CD4-positive, alpha-beta T cell (primary cell): ENCODE results near the gene PLCD1. TPM values are rescaled to one million over a fixed set of nuclear protein-coding genes. Genes with fewer than 3 reads are reported as not detected.

Source experiments
- ATAC-seq: fragments of 200-7000 bp; cut with Tn5 transposase; one replicate; pipeline ENCODE4 v1.10.0; 2022; ENCODE audit warnings: mild to moderate bottlenecking; ENCODE audit not compliant: poor library complexity
- CTCF ChIA-PET: fragments of 350-600 bp; sonication (Branson Sonifier 250); formaldehyde crosslinking; loops from one replicate; lab custom pipeline; 2021; ENCODE audit warnings: antibody characterized with exemption, inconsistent platforms; lab: Charles Lee
- POLR2A ChIA-PET: fragments of 350-600 bp; sonication (Branson Sonifier 250); formaldehyde crosslinking; loops from one replicate; lab custom pipeline; 2021; ENCODE audit warnings: antibody characterized with exemption, inconsistent platforms; lab: Charles Lee
- DNase-seq, 14 experiments: peaks; one replicate each; pipeline ENCODE4 v3.0.0-alpha.2; 2013 to 2020; ENCODE audit warnings: mixed read lengths in 2 of 14
- H3K27ac ChIP-seq, 2 donors: one replicate each; pipeline versions ENCODE4 v1.5.1 to v1.7.0; 2013; ENCODE audit warnings: low read length in 2 of 2, low read depth in 1 of 2, mild to moderate bottlenecking in 1 of 2
- H3K27me3 ChIP-seq, 2 experiments: 1 replicate in 1 of 2; 2 replicates in 1 of 2; pipeline versions ENCODE4 v1.6.1 to v1.7.0; 2013; ENCODE audit warnings: low read length in 2 of 2, control low read depth in 1 of 2, mild to moderate bottlenecking in 1 of 2, moderate library complexity in 1 of 2; ENCODE audit not compliant: insufficient read depth in 2 of 2, control insufficient read depth in 1 of 2
- H3K36me3 ChIP-seq: one replicate; pipeline ENCODE4 v1.6.1; 2013; ENCODE audit warnings: low read length, control low read depth; ENCODE audit not compliant: insufficient read depth
- H3K4me1 ChIP-seq: one replicate; pipeline ENCODE4 v1.6.1; 2013; ENCODE audit warnings: low read length, control low read depth; ENCODE audit not compliant: insufficient read depth
- H3K4me3 ChIP-seq: one replicate; pipeline ENCODE4 v1.5.1; 2013; ENCODE audit warnings: mild to moderate bottlenecking, low read length, moderate library complexity
- H3K9me3 ChIP-seq, 2 experiments: 1 replicate in 1 of 2; 2 replicates in 1 of 2; pipeline versions ENCODE4 v1.6.1 to v1.7.0; 2013; ENCODE audit warnings: low read length in 2 of 2, mild to moderate bottlenecking in 2 of 2, control low read depth in 1 of 2, moderate library complexity in 1 of 2; ENCODE audit not compliant: control insufficient read depth in 1 of 2, insufficient read depth in 1 of 2
- H3K27ac Mint-ChIP-seq: one replicate; pipeline ENCODE4 v1.8.0; 2020; ENCODE audit warnings: mixed read lengths
- H3K27me3 Mint-ChIP-seq: one replicate; pipeline ENCODE4 v1.8.0; 2021; ENCODE audit warnings: mixed read lengths
- H3K36me3 Mint-ChIP-seq: one replicate; pipeline ENCODE4 v1.8.0; 2021; ENCODE audit warnings: low read depth, mixed read lengths
- H3K4me1 Mint-ChIP-seq: one replicate; pipeline ENCODE4 v1.8.0; 2021; ENCODE audit warnings: low read depth, mixed read lengths
- H3K4me3 Mint-ChIP-seq: one replicate; pipeline ENCODE4 v1.8.0; 2020; ENCODE audit warnings: mild to moderate bottlenecking, mixed read lengths
- H3K9me3 Mint-ChIP-seq: one replicate; pipeline ENCODE4 v1.8.0; 2020; ENCODE audit warnings: mixed read lengths
- intact Hi-C, 2 experiments: fragments of 100-400 bp; cut with DNase I in 1 of 2; cut with micrococcal nuclease in 1 of 2; formaldehyde crosslinking; loops; one replicate each; pipeline versions ENCODE4 v1.15.1 to v1.9.0; 2023 to 2025; cut with DNase I, micrococcal nuclease
- total RNA-seq, 174 experiments: library from RNA in 2 of 174; stranded (reverse) in 2 of 174; gene quantifications; one replicate each; pipeline ENCODE4 v1.2.3 and lab custom pipeline; 2021 to 2026
- TF ChIP-seq, protein P1 (sequence below): fragments of 200-600 bp; IDR thresholded peaks from one replicate; pipeline ENCODE4 v1.8.0; 2022; ENCODE audit warnings: antibody characterized with exemption, mild to moderate bottlenecking

PLCD1 gene
- total RNA-seq, 2 experiments from 2014 or later: 67.0 to 69.8 TPM

DNA sequence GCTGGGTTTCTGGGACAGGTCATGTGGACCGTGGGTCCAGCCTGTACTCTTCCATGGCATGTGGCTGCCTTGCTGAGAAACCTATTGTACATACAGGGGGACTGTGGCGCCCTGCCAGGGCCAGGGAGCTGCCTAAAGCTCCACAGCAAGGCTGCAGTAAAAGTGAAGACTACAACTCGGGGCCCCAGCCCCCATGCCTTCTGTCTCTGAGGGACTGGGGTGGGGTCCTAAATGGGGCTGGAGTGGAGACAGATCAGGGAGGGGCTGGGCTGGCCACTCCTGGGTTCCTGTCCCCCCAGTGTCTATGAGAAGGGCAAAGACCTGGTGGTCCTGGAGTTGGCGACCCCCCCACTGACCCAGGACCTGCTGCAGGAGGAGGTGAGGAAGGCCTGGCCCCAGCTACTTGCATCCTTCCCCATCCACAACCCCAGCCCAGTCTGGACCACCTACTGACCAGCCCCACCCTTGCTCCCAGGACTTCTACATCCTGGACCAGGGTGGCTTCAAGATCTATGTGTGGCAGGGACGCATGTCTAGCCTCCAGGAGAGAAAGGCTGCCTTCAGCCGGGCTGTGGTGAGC lies 31.6 kb downstream of the PLCD1 start:
- peak overlapping the region; percentile 48 for H3K4me3 ChIP-seq

DNA sequence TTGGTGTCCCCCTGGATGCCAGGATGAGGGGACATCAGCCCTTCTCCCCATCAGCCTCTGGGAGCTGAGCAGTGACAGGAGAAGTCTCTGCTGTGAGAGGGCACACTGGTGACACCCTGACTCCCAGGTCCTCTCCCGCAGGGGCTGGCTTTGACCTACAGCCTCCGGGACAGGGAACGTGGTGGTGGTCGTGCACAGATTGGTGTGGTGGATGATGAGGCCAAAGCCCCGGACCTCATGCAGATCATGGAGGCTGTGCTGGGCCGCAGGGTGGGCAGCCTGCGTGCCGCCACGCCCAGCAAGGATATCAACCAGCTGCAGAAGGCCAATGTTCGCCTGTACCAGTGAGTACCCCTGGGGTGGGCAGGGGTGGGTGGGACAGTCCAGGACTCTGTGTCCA lies 32.1 kb downstream of the PLCD1 start:
- H3K4me3 Mint-ChIP-seq: no peak overlapping the region
- intact Hi-C loops: no loop called here
- ChIA-PET CTCF (interaction anchor here (1.0 to 1.3 kb wide), 9 partner anchors 13 to 483 kb away, joined by 3 to 14 read pairs (median 4); partner anchors contain the start of genes DLEC1 and OXSR1), POLR2A (interaction anchor here (0.8 to 1.4 kb wide), 6 partner anchors 25 to 168 kb away, joined by 3 to 6 read pairs (median 4); partner anchors contain the start of genes ACAA1, DLEC1 and OXSR1)
- H3K36me3 Mint-ChIP-seq: peaks cover 63% of the 10 kb centered on the region
- ATAC-seq (no peak), DNase-seq (peak in 1 of 14 experiments; percentile 36)
- H3K27ac Mint-ChIP-seq: peak overlapping the region; percentile 95
- no peaks in the 10 kb centered on the region for H3K27me3 Mint-ChIP-seq
- Histone ChIP-seq H3K4me3 (no peak overlapping the region), H3K27ac (no peak overlapping the region), H3K4me1 (peaks cover 60% of the 10 kb centered on the region), H3K36me3 (peaks cover 41% of the 10 kb centered on the region), H3K9me3 (no peaks in the 10 kb centered on the region), H3K27me3 (no peaks in the 10 kb centered on the region)
- H3K4me1 Mint-ChIP-seq: peaks cover 65% of the 10 kb centered on the region
- TF ChIP-seq, protein P1, sequence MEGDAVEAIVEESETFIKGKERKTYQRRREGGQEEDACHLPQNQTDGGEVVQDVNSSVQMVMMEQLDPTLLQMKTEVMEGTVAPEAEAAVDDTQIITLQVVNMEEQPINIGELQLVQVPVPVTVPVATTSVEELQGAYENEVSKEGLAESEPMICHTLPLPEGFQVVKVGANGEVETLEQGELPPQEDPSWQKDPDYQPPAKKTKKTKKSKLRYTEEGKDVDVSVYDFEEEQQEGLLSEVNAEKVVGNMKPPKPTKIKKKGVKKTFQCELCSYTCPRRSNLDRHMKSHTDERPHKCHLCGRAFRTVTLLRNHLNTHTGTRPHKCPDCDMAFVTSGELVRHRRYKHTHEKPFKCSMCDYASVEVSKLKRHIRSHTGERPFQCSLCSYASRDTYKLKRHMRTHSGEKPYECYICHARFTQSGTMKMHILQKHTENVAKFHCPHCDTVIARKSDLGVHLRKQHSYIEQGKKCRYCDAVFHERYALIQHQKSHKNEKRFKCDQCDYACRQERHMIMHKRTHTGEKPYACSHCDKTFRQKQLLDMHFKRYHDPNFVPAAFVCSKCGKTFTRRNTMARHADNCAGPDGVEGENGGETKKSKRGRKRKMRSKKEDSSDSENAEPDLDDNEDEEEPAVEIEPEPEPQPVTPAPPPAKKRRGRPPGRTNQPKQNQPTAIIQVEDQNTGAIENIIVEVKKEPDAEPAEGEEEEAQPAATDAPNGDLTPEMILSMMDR: no peak
- H3K9me3 Mint-ChIP-seq: no peaks in the 10 kb centered on the region

More for the DNA sequence above, 31.6 kb downstream of the PLCD1 start:
- Histone ChIP-seq H3K9me3 (no peaks in the 10 kb centered on the region), H3K4me1 (peaks cover 65% of the 10 kb centered on the region), H3K36me3 (peaks cover 46% of the 10 kb centered on the region), H3K27ac (peak overlapping the region; percentile 81 to 89), H3K27me3 (no peaks in the 10 kb centered on the region)
- H3K4me1 Mint-ChIP-seq: peaks cover 64% of the 10 kb centered on the region
- H3K9me3 Mint-ChIP-seq: no peaks in the 10 kb centered on the region
- no peaks in the 10 kb centered on the region for H3K27me3 Mint-ChIP-seq
- ChIA-PET CTCF (interaction anchor here (1.0 to 1.3 kb wide), 3 partner anchors 23 to 482 kb away, joined by 3 to 14 read pairs (median 7); partner anchors contain the start of gene DLEC1), POLR2A (interaction anchor here (0.8 to 1.4 kb wide), 5 partner anchors 24 to 167 kb away, joined by 3 to 6 read pairs (median 5); partner anchors contain the start of genes DLEC1 and OXSR1)
- TF ChIP-seq, protein P1: no peak
- ATAC-seq (no peak), DNase-seq (no peak)
- intact Hi-C loops: no loop called here
- peak overlapping the region; percentile 78 for H3K4me3 Mint-ChIP-seq
- H3K36me3 Mint-ChIP-seq: peaks cover 63% of the 10 kb centered on the region
- peak overlapping the region; percentile 95 for H3K27ac Mint-ChIP-seq

DNA sequence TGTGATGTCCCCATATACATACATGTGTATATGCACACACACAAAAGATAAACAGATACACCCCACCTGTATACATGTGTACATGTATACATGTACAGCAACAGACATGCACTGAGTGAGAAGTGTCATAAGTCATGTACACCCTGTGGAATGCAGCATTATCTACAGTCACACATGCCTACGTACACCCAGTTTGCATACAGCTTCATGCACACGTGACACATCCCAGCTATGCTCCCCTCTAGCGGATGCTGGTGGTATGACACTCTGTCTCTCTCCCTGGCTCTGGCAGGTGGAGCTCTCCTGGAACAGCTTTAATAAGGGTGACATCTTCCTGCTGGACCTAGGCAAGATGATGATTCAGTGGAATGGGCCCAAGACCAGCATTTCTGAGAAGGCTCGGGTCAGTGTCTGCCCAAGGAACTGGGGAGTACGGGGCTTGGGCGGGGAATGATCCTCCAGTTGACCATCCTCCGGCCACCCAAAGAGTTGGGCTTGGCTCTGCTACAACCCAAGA lies 32.6 kb downstream of the PLCD1 start:
- no peaks in the 10 kb centered on the region for H3K27me3 Mint-ChIP-seq
- peak; percentile 66 to 92 (median 77) for DNase-seq
- peak overlapping the region in 1 of 2 donors; percentile 12 for H3K27ac ChIP-seq
- intact Hi-C loops: no loop called here
- TF ChIP-seq, protein P1: peak; percentile 94
- H3K36me3 Mint-ChIP-seq: peaks cover 59% of the 10 kb centered on the region
- peaks cover 65% of the 10 kb centered on the region for H3K4me1 Mint-ChIP-seq
- H3K9me3 Mint-ChIP-seq: no peaks in the 10 kb centered on the region
- no peak overlapping the region for H3K4me3 ChIP-seq
- no peaks in the 10 kb centered on the region for H3K9me3 ChIP-seq
- H3K27ac Mint-ChIP-seq: peak overlapping the region; percentile 95
- peaks cover 36% of the 10 kb centered on the region for H3K36me3 ChIP-seq
- peak; percentile 70 for ATAC-seq
- POLR2A ChIA-PET: interaction anchor here (0.7 to 1.4 kb wide), 7 partner anchors 17 to 168 kb away, joined by 3 to 6 read pairs (median 4); partner anchors contain the start of genes ACAA1, DLEC1 and OXSR1
- H3K27me3 ChIP-seq: no peaks in the 10 kb centered on the region
- CTCF ChIA-PET: interaction anchor here (0.7 to 1.3 kb wide), 10 partner anchors 13 to 483 kb away, joined by 3 to 14 read pairs (median 4); partner anchors contain the start of genes DLEC1 and OXSR1
- H3K4me1 ChIP-seq: peaks cover 57% of the 10 kb centered on the region
- H3K4me3 Mint-ChIP-seq: peak overlapping the region; percentile 81
